Neural cell (in vitro differentiated cells): ENCODE measurements around the gene IDUA.

Experiments used
- REST ChIP-seq: IDR thresholded peaks from 2 replicates; pipeline ENCODE4 v1.6.1; 2012; ENCODE audit warnings: borderline replicate concordance
- SMC3 ChIP-seq: fragments of 450-650 bp; conservative IDR thresholded peaks from 2 replicates; pipeline ENCODE4 v1.6.1; 2014; ENCODE audit warnings: antibody characterized with exemption, mild to moderate bottlenecking, moderate library complexity; ENCODE audit not compliant: poor library complexity
- TAF1 ChIP-seq: IDR thresholded peaks from 2 replicates; pipeline ENCODE4 v1.6.1; 2012; ENCODE audit warnings: low read depth

GRCh38 chr4:962231-963208, 24.3 kb upstream of the IDUA start:
- no peak for TF ChIP-seq REST
- no peak for TF ChIP-seq TAF1
- no peak for TF ChIP-seq SMC3
